NCI-H226 (cell line): ENCODE measurements around the gene ZFP36.
"Not testable (repeated sequence)": the region's sequence is repeated elsewhere in the genome, so short reads cannot be mapped to it uniquely, and the experiment has no call there.

Experiments used
- DNase-seq: peaks from one replicate; pipeline ENCODE4 v3.0.0-alpha.2; 2015

Gene ZFP36

GRCh38 chr19:39406656-39407409 lies at the start of gene ZFP36:
Gene ZFP36 (plus strand): TSS chr19:39406847. CDS start chr19:39406905, 58 bp downstream.
- peak; percentile 48 for DNase-seq

DNA sequence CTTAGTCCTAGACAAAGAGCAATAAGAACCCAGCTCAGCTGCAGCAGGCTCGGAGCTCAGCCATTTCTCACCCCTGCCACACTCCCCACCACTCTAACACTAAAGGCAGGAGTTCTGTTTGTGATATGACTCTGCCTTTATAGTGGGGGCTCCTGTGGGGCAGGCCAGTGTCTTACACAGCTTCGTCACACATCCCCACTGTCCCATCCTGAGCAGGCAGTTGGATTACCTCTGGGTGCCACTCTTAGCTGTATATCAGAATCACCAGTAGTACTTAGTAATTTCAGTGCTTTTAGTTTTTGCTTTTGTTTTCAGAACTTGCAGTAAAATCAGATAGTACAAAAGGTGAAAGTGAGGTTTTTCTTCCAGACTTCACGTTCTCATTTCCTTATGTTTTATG lies 47.6 kb upstream of the ZFP36 start:
- DNase-seq: no peak

GRCh38 chr19:39360599-39360998 lies 46.0 kb upstream of the ZFP36 start:
- no peak for DNase-seq

DNA sequence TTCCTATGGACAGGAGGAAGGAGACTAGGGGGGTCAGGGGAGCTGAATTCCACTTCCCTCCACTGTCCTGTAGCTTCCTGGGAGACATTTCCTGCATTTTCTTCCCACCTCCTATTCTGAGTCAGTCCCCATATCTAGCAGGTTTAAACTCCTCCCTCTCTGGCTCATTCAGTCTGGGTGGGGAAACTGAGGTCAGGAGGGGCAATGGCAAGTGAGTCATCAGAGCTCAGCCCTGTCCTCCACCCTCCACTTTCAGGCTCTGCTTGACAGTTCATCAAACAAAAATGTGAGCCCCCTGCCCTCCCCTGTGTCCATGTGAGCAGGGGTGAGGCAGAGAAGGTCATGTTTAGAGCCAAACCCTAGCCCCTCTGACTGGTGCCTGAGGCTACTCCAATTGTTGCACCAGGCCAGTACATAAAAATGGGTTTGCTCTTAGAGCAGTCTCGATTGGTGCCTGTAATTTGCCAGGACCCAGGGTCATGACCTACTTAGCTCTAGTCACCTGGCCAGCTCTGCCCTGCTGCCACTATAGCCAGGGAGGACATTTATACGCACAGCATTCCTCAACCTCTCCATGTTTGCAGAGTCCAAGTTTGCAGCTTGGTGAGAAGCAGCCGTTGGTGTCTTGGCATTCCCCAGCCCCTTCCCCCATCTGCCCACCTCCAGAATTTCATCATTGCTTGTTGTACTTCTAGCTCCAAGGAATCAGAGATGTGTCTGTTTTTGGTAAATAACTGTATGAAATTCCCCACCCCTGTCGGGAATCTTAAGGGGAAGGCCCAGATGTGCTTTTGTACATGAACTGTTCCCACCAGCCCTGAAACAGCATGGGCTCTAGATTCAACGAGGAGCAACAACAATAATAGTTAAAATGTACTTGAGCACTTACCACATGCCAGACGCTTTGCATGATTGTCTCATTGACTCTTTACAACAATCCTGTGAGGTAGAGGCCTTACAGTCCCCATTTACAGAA lies 43.7 kb upstream of the ZFP36 start:
- peak; percentile 63 for DNase-seq

- DNase-seq: no peak
These were observed 42.7 kb upstream of the ZFP36 start for GRCh38 chr19:39363901-39364457.

DNA sequence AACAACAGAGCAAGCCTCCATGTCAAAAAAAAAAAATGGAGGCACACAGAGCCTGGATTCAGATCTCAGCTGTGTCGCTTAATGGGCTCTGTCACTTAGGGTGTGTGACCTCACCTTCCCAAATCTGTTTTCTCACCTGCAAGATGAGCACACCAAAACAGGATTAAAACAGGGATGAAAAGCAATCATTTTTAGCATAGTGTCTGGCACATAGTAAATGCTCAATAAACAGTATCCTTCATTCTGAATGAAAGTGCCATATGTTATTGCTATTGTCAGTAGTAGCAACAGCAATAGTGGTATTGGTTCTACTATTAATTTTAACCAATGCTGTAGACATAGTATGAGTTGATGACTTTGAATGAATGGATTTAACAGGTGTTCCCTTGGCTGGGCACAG lies 41.1 kb upstream of the ZFP36 start:
- no peak for DNase-seq

GRCh38 chr19:39369200-39369599 lies 37.4 kb upstream of the ZFP36 start:
- DNase-seq: no peak

- no peak for DNase-seq
These were observed 35.9 kb upstream of the ZFP36 start for GRCh38 chr19:39370735-39371134.

GRCh38 chr19:39372047-39372802 lies 34.4 kb upstream of the ZFP36 start:
- peak; percentile 86 for DNase-seq

DNA sequence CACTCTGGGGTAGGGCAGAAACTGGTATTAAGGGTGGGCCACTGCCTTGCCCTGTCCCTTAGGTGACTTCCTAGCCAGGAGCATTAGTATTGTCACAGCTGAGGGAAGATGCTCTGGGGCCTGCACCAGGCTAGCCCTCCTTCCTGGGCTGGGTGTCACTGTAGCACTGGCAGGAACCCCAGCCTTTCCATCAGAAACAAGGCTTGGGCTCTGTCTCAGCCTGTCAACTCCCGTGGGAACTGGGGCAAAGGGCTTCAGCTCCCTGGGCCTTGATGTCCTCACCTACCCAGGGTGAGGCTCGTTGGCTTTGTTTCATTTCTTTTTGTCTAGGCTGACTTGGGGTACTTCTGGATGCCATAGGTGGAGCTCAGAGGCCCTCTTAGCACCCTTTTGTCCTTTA lies 33.7 kb upstream of the ZFP36 start:
- no peak for DNase-seq

- DNase-seq: no peak
These were observed 30.7 kb upstream of the ZFP36 start for GRCh38 chr19:39375929-39376328.

DNA sequence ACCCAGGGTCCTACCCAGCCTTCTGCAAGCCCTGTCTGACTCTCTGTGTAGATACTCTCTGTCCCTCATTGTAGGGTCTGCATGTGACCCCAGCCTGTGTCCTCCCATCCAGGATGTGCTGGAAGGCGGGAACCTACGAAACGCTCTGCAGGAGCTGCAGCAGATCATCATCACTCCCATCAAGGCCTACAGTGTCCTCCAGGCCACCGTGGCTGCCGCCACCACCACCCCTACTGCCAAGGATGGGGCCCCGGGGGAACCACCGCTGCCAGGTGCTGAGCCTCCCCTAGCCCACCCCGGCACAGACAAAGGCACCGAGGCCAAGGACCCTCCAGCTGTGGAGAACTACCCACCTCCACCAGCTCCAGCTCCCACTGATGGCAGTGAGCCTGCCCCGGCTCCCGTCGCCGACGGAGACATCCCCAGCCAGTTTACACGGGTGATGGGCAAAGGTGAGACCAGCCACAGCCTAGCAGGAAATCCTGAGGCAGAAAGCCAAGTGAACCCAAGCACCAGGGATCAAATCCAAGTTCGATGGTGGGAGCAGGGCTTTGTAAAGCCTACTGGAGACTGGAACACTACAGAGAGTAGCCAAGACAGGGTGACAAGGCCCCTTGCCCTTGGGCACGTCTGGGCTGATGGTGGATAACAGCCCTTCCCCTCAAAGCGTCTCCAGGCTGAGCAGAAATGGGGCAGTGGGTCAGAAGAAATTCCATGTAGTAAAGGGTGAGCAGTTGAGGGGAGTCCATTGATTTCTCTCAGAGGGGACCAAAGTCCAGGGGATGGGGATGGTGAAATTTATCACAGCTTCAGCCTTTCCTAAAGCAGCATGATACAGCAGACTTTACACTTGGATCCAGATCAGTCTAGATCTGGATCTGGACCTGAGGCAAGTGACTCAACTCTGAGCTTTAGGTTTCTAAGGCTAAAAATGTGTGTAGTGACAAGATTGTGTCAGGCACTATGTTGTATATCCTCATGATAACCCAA lies 29.0 kb upstream of the ZFP36 start:
- DNase-seq: no peak

DNA sequence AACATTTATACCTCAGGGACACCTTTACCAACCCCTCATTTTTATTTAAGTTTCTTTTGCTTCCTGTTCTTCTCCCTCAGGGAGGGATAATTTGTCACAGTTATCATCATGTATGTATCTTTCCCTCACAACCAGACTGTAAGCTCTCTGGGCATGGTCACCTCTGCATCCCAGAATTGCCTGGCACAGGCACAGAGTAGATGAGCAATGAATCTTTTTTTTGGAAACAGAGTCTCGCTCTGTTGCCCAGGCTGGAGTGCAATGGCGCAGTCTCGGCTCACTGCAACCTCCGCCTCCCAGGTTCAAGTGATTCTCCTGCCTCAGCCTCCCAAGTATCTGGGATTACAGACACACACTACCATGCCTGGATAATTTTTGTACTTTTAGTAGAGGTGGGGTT lies 27.3 kb upstream of the ZFP36 start:
- DNase-seq: not testable (repeated sequence)

DNA sequence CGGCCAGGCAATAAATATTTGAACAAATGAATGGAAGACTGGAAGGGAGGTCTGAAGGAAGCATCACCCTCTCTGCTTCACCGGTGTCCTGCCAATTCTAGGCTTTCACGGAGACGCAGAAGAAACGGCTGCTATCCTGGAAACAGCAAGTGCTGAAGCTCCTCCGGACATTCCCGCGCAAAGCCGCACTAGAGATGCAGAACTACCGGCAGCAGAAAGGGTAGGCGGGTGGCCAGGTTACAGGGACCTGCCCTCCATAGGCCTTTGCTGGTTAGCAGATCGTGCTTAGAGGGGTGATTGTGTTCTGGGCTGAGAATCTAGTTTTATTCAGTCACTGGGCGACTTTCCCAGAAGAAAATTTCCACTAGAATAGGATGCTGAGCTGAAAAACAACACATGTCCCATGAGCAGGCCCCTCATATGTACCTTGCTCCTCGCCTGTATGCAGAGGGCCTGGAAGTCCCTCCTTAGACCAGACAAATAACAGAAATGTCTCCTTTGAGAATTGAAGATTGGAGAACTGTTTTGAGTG lies 26.7 kb upstream of the ZFP36 start:
- no peak for DNase-seq

- DNase-seq: no peak
These were observed 25.8 kb upstream of the ZFP36 start for GRCh38 chr19:39380521-39381502.

GRCh38 chr19:39381910-39382611 lies 24.6 kb upstream of the ZFP36 start:
- peak; percentile 22 for DNase-seq

DNA sequence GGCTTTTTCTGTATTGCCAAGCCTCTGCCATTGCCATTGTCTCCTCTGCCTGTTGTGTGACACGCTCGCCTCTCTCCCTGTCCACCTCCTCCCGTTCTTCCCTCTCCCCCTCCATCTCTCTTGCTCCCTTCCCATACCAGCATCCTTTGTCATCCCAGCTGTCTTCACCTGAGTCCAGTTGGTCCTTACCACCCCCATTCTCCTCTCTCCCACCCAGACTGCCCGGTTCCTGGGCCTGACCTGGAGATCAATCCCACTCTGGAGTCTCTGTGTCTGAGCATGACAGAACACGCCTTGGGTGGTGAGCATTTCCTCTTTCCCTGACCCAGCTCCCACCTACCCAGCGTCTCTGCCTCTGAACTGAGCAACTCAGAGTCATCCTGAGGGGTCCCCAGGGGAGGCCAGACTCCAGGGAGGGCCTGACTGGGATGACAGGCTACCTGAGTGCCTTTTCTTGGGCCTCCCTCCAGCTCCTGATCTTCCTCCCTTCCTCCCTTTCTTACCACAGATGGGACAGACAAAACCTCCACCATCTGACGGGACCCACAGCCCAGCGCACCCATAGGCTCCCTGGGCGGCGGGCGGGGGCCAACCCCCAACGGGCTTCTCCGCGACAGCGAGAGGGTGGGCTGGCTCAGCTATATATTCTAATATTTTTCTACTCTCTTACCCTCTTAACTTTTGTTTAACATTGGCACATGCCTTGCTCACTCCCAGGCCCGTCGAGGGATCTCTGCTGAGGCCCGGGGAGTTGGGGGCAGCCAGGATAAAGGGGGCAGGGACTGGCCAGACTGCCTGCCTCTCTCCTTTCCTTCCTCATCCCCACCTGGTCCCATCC lies 23.4 kb upstream of the ZFP36 start:
- DNase-seq: no peak

DNA sequence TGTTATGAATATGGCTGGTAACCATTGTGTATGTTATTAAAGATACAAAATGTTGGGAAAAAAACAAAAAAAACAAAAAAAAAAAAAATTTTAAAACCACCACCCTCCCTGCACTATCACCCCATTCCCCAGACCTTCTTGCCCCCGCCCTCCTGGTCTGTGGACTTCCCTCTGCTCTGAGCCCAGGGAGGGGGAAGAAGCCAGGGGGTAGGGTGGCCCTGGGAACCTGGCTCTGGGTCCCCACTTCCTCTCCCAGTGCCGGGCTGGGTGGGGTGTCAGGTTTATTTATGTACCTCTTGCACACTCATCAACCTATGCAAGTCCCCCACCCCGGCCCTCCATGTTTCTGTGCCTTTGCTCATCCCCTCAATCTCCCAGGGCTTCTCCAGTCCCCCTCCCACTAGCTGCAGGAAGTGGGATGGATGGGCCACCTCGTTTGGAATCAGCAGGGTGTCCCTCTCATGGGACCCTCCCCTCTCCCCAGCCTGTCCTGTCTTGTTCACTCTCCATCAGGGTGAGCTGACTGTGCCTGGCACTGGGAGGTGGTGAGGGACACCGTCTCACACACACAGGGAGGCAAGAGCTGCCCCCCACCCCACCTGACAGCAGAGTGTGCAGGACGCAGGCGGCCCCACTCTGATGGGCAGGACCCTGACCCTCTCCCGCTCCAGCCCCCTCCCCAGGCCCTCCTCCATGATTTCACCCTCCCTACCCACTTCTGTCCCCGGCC lies 21.6 kb upstream of the ZFP36 start:
- DNase-seq: no peak
